Measurements from ENCODE around the gene STK38L.
"Not testable (repeated sequence)": the region's sequence is repeated elsewhere in the genome, so short reads cannot be mapped to it uniquely, and the experiment has no call there.

The STK38L gene

GRCh38 chr12:27229367-27229766 is 14.7 kb upstream of the STK38L start:
- no peak for DNase-seq

DNA sequence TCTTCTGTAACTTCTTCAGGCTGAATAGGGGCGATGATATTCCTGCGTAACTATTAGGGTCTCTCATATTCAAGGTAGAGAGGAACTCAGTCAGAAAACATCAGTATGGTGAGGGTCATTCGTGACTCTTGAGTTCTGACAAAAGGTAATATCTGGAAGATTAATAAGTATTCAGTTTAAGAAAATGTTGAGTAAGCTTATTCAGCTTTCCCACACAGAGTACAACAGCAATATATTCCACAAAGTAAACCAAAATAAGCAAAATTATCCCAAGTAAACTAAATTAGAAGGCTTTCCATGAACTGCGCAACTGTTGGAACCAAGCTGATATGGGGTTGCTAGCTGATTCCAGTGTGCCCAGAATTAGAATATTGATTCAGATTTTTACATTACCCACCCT is 12.7 kb upstream of the STK38L start:
- not testable (repeated sequence) for DNase-seq

DNA sequence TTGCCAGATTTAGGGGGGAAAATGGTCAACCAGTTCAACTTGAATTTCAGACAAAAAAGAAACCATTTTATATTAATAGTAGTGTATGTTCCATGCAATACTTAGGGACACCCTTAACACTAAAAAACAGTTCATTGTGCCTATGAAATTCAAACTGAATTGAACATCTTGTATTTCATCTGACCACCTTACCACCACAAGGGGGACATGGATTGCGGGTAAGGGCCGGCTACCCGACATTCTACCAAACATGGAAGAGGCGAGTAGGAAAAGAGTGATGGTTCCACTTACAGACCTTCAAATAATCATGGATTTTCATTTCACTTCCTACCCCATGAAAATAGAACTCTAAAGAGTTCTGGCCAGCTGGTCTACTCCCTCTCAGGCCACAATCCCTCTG is 10.3 kb upstream of the STK38L start:
- DNase-seq = no peak

GRCh38 chr12:27236498-27236897 is 7.6 kb upstream of the STK38L start:
- DNase-seq = no peak

DNA sequence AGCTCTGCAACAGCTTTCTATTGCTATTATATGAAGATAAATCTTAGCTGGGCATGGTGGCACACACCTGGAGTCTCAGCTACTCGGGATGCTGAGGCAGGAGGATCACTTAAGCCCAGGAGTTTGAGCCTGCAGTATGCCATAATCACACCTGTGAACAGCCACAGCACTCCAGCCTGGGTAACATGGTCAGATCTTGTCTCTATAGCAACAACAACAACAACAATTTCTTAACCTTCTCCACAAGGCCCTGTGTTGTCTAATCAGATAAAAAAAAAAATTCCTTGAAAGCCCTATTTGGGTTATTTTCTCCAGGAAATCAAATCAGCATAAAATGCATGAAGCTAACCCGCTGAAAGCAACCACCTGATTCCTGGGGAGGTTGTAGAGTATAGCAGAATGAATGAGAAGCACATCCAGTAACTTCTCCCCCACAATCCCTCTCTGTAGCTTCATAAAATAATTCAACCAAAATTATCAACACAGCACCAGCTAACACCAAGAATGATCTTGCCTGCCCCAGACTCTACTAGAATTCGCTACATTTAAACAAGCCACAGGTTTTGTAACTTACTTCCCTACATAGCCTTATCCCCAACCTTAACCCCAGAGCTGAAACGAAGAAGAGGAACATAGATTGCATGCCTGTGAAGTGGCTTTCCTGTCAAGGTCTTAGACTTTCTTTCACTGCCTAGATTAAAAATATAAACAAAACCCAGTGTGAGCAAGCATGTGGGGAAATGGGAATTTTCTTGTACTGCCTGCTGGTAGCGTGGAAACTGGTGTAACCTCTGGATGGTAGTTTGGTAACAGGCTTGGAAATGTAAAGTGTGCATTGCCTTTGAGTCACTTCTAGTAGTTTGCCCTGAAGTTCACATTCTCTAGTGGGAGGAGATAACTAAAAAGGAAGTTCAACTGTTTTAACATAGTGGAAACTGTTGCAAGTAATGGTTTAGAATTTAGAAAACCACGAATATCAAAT is 6.0 kb upstream of the STK38L start:
- no peak for DNase-seq

DNA sequence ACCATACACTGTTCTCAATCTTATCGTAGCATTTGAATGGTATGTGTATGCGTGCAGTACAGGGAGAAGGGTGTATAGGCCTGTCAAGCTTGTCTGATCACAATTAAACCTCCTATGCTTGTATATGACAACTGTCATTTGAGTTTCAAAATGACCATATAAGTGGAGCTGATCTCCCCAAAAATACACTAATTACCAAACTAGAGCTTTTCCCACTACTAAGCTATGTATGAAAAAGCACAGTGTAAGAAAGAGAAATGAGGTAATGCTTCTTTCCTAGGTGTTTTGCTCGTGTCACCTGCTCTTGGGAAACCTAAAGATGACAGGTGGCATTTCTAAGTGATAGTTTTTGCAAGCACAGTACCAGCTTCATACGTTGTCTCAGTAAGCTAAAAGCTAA is 1.1 kb upstream of the STK38L start:
- no peak for DNase-seq

- DNase-seq = no peak
Observed at GRCh38 chr12:27244689-27245488, 803 bp downstream of the STK38L start.

GRCh38 chr12:27246141-27246540 is 2.1 kb downstream of the STK38L start:
- DNase-seq = no peak

DNA sequence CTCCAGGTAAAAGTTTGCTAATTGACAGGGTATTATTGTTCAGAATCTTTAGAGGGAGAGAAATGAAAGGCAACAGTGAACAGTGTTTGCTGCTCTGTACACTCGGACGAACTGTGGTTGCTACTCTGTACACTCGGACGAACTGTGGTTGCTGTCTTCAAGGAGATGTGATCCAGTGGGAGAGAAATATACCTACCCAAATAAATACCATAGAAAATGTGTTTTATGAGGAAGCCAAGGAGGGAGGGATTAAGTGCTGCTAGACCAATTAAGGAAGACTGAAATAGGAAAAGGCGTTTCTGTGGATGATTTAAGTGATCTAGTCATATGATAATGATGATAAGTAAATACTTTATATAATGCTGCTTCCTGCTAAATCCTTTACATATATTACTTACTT is 2.7 kb downstream of the STK38L start:
- DNase-seq = no peak

DNA sequence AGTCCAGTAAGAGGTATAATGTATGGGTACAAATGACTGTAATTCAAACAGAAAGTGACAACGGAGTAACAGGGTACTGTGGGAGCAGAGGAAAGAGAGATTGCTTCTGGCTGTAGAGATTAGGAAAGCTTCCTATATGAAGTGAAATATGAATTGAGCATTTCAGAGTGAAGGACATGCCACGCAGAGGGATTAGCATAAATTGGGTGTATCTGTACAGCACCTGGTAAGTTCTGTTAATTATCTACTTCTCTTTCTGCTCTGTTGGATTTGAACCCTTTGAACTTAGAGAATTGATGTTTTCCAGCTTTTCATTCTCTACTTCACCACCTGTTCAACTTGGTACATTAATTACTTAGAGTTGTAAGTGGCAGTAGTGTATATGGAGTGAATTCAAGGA is 8.8 kb downstream of the STK38L start:
- no peak for DNase-seq

GRCh38 chr12:27253347-27253746 is 9.3 kb downstream of the STK38L start:
- no peak for DNase-seq

DNA sequence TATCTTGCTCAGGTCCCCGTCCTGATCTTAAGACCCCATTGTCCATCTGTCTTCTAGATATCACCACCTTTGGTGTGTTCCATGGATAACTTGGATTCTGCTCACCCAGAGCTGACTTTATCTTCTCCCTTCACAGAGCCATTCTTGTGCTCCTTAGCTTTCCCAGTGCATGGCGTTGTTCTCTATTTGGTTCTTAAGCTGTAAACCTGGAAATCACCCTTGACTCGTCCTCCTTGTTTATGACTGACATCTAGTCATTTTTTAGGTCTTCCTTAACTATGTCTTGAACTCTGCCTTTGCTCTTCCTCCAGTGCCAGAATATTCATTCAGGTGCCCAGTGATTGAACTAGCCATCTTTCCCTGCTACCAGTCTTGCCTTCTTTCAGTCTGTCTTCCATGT is 11.7 kb downstream of the STK38L start:
- DNase-seq = no peak

GRCh38 chr12:27257104-27257843 is 13.2 kb downstream of the STK38L start:
- DNase-seq = no peak

DNA sequence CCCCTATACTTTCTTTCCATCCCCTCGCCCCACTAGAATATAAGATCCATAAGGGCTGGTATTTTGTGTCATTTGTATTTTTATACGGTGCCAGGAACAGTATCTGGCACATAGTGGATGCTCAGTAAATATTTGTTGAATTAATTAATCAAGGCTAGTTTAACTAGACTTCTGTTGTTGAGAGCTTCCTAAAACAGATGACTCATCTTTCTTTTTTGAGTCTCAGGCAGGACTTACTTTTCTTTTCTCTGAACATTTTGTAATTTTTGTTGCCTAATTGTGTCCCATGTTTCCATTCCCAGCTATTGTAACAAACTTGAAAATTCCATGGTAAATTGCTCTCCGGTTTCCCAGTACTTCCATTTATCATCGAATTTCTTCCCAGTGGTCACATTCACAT is 16.7 kb downstream of the STK38L start:
- DNase-seq = no peak

GRCh38 chr12:27261866-27262265 is 17.8 kb downstream of the STK38L start:
- no peak for DNase-seq

DNA sequence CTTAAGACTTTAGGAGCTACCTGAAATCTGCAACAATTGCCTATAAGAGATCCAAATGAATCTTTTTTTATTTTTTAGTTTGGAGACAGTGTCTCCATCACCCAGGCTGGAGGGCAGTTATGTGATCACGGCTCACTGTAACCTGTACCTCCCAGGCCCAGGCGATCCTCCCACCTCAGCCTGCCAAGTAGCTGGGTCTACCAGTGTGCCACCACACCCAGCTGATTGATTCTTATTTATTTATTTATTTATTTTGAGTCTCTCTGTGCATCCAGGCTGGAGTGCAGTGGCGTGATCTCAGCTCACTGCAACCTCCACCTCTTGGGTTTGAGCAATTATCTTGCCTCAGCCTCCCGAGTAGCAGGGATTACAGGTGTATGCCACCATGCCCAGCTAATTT is 26.1 kb downstream of the STK38L start:
- no peak for DNase-seq

- no peak for DNase-seq
Observed at GRCh38 chr12:27271206-27271605, 27.1 kb downstream of the STK38L start.

GRCh38 chr12:27272373-27273028 is 28.4 kb downstream of the STK38L start:
- DNase-seq = no peak

DNA sequence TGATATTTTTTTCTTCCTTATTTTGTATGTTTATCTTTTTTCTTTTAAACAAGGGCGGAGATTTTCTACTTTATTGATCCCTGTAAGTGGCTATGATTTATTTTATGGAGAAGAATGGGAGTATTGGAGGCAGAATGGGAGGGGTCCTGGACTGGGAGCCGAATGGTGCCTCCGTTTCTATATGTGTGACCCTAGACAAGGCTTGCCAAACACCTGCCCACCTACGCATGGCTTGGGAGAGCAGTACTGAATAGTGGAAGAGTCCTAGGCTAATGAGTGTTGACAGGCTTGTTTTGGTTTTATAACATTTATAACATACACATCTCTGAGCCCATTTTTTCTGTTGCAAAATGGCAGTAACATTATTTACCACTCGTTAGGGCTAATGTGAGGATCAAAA is 29.0 kb downstream of the STK38L start:
- DNase-seq = no peak

- DNase-seq = no peak
Observed at GRCh38 chr12:27274706-27275105, 30.6 kb downstream of the STK38L start.

GRCh38 chr12:27276275-27276674 is 32.2 kb downstream of the STK38L start:
- no peak for DNase-seq

- no peak for DNase-seq
Observed at GRCh38 chr12:27277846-27278260, 33.8 kb downstream of the STK38L start.

GRCh38 chr12:27279826-27280225 is 35.7 kb downstream of the STK38L start:
- DNase-seq = no peak
